GM19452 (cell line): ENCODE data around the gene ASCC1.

Experiments
- ATAC-seq: cut with Tn5 transposase; IDR thresholded peaks from one replicate; pipeline ENCODE4 v1.9.1; 2021; ENCODE audit not compliant: unreplicated experiment

The ASCC1 gene, protein sequence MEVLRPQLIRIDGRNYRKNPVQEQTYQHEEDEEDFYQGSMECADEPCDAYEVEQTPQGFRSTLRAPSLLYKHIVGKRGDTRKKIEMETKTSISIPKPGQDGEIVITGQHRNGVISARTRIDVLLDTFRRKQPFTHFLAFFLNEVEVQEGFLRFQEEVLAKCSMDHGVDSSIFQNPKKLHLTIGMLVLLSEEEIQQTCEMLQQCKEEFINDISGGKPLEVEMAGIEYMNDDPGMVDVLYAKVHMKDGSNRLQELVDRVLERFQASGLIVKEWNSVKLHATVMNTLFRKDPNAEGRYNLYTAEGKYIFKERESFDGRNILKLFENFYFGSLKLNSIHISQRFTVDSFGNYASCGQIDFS

DNA sequence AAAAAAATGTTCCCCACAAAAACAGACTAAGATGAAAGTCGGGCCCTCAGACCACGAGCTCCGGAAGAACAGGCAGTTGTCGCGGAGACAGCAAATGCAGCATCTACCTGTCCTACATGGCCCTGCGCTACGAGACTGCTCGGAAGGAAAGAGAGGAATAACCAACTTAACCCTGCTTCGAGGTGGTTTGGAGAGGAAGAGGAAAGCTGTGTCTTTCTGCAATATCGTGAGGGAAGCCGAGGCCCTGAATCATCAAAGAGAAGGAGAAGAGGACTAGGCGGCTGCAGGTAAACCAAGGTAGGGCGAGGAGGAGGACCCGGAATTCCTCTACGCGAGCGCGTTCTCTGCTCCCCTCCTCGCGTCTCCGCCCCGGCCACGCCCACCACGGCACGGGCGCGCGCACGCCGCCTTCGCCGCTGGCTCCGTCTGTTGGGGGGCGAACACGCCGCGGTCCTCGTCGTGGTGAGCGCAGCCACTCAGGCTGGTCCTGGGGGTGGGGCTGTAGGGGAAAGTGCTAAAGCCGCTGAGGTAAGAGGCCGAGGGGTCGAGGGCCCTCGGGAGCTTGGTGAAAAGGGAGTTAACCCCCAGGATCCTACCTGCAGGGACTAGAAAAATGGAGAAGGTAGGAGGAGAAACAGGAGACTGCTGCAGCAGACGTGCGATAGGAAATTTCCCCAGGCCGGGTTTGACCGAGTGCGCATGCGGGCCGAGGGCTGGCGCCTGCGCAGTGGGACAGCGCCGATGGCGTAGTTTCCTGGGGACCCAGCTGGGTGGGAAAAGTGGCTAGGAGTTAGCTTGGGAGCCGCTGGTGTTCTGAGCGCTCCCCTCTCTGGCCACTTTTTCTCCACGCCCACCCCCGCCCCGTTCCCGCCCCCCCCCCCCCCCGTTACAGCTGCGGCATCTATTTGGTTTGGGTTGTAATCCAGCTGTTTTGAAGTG is at the start of gene ASCC1, which contains the start of gene ANAPC16:
Gene ASCC1 (minus strand): TSS at position 666 of the 939 bp plus-strand sequence. CDS start 2,978 bp downstream, outside the sequence.
Gene ANAPC16 (plus strand): TSS at position 402 of the 939 bp plus-strand sequence. CDS start 7,903 bp downstream, outside the sequence.
- ATAC-seq = peak; percentile 74

DNA sequence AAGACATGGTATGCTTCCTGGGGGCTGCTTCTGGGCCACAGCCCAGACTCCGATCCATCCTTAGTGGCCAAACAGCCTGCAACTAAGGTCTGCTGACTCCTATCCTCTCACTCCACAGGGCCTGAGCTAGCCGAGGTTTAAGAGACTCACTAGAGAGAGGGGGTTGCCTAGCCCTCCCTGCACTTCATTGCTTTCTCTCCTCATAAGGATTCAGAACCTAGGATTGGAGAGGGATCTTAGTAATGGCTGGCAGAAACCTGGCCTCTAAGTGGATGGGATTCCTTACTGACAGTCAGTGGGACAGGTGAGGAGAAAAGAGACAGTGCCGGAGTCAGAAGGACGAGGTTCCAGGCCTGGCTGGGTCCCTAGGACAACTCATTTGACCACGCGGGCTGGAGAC is 49.4 kb upstream of the ASCC1 start:
- no peak for ATAC-seq

DNA sequence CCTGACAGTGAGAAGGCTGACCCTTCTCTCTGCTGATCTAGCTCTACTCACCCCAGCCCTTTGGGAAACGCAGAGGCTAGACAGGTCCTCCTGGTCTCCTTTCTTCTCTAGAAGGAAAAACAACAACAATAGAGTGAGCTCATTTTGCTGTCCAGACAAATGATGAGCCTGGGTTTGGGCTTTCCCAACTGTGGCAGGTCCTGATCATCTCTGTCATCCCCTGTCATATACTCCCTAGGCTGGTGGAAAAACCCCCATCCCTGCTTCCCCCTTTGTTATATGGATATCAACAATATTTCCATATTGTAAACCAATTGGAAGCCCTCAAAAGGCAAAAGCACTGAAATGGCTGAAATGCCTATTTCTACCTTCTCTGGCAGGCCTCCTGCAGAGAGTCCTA is 48.5 kb upstream of the ASCC1 start:
- no peak for ATAC-seq

DNA sequence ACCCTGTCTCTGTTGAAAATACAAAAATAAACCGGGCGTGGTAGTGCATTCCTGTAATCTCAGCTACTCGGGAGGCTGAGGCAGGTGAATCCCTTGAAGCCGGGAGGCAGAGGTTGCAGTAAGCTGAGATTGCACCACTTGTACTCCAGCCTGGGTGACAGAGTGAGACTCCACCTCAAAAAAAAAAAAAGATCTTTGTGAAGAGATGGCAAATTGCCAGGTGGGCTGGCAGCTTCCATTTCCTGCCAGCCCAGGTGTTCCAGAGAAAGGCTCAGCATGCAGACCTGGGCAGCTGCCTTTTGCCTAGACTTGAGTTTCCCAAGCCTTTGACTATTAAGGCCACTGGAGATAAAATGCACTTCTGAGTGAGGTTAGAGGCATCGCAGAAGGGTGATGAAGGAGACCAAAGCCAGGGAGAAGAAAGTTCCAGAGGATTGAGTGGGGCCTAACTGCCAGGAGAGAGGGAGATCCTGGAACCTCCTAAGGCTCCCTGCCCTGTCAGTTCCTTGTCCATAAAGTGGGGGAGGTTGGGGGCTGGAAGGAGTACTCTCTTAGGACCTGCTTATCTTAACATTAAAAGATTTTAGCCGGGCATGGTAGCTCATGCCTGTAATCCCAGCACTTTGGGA is 47.7 kb upstream of the ASCC1 start:
- no peak for ATAC-seq

- ATAC-seq = peak; percentile 10
These were observed 45.8 kb upstream of the ASCC1 start for GRCh38 chr10:72261784-72262404.

- ATAC-seq = peak; percentile 51
These were observed 45.1 kb upstream of the ASCC1 start for GRCh38 chr10:72260976-72261783.

DNA sequence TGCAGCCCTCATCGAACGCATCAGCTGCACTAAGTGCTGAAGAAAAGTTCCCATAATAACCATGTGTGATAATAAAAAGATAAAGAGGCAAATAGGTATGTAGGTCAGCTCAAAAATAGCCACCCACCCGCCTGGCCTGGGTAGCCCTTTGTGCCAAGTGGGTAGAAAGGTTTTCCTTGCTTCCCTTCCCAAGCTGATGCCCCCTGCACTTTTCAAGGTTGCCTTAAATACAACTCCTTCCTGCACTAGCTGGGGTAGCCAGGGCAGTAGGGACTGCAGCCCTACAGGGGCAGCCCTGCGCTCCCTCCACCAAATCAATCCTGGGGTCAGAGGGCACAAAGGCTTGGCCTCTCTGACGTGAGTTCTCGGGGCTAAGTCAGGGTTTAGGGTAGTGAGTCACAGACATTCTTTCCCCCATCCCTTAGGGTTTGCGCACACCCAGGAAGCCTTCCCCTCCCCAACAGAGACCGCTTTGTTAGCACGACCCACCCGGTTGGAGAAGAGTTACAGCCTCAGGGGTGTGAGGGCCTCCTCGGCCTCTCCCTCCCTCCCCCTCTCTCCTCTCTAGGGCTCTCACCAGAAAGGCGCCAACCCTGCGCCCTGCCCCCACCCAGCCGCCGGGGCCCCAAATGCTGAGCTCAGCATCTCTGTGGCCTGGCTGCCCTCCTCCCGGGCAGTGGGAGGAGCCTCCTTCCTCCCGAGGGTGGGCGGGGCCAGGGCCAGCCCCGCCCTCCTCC is 44.3 kb upstream of the ASCC1 start:
- ATAC-seq = peak; percentile 60

DNA sequence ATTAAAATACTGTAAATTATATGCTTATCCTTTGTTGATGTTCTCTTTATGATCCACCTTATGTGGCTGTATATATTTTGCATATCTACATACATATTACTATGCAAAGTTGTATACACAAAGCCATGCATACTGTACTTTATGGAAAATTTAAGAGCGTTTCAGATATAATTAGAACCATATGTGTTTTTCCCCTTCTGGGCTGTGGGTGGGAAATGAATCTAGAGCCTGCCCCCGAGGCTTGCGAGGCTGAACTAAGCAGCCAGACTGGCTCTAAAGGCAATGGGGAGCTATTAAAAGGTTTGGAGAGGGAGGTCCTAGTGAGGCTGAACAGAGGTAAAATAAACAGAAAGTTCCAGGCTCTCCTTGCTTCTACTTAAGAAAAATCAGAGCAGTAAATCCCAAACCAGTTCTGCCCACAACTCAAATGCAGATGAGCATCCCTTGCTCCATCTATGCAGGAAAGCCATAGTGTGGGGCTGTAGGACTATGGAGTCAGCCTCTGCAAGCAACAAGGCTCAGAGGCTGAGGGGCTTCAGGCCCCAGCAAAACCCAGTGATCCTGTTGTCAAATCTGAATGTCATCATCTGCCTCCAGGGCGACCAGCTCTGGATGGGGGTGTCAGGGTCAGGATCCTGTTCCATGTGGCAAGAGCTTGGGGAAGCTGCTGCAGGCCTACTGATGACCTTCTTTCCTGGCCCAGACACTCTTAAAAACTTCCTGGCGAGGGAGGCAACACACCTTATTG is 43.6 kb upstream of the ASCC1 start:
- ATAC-seq = no peak

- no peak for ATAC-seq
These were observed 42.5 kb upstream of the ASCC1 start for GRCh38 chr10:72258617-72259016.

- ATAC-seq = no peak
These were observed 41.2 kb upstream of the ASCC1 start for GRCh38 chr10:72257051-72257892.

DNA sequence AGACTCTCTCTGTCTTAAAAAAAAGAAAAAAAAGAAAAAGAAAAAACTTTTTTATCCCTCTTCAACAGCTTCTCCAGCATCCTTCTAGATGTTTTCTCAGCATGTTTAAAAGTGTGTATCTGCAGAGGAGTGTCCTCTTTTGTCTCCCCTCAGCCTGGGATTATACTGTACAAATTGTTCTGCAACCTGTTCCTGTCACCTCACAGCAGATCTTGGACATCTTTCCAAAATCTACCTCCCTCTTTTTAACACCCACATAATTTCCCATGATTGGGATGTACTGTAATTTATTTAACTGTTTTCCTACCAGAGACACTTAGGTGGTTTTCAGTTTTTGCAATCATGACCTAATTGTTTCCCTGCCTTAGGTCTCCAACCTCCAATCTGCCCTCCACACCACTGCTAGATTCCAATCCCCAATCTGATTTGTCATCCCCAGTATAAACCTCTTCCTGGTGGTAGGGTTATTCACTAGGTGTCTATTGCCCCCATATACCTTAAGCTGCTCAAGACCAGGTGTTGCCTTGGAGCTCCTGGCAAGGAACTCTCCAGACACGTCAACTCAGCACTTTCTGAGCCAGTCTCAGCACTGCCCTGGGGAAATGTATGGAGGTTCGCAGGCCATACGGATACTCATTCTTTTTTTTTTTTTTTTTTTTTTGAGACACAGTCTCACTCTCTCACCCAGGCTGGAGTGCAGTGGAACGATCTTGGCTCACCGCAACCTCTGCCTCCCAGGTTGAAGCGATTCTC is 40.1 kb upstream of the ASCC1 start:
- ATAC-seq = no peak

GRCh38 chr10:72254813-72255568 is 38.9 kb upstream of the ASCC1 start:
- ATAC-seq = no peak

GRCh38 chr10:72253578-72253977 is 37.5 kb upstream of the ASCC1 start:
- no peak for ATAC-seq

GRCh38 chr10:72252972-72253371 is 36.9 kb upstream of the ASCC1 start:
- ATAC-seq = no peak

DNA sequence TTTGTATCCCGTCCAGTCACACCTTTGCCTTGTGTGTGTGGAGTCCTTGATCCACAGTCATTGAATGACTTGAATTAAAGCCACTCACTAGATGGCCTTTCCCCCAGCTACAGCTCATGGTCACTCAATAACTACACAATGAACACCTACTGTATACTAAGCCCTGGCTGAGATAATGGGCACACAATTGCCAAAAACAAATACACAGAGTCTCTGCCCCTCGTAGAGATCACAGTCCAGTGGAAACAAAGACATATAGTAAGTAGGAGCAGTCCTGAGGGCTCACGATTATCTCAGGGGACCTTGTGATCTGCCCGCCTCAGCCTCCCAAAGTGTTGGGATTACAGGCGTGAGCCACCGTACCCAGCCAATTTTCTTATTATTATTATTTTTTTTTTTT is 35.6 kb upstream of the ASCC1 start:
- ATAC-seq = no peak

GRCh38 chr10:72250666-72251065 is 34.6 kb upstream of the ASCC1 start:
- ATAC-seq = no peak
